Astrocyte (in vitro differentiated cells and primary cell): ENCODE measurements around the gene SLC39A9. TPM values are rescaled to one million over a fixed set of nuclear protein-coding genes. Genes with fewer than 3 reads are reported as not detected.

ENCODE experiments used
- DNase-seq: peaks from one replicate; pipeline ENCODE4 v3.0.0-alpha.2; 2010; ENCODE audit warnings: low read depth
- FAIRE-seq: peaks from 2 replicates; lab custom pipeline; 2011; peaks lifted over from hg19 to GRCh38; lab: Jason Lieb, UNC
- H2AFZ ChIP-seq: 2 replicates; pipeline ENCODE4 v1.6.0; 2012; ENCODE audit warnings: low read depth, low read length, inconsistent platforms
- H3K27ac ChIP-seq: 2 replicates; pipeline ENCODE4 v1.5.1; 2011; ENCODE audit warnings: low read depth, low read length, inconsistent platforms
- H3K27me3 ChIP-seq: 2 replicates; pipeline ENCODE4 v1.6.0; 2011; ENCODE audit warnings: low read length, inconsistent platforms; ENCODE audit not compliant: insufficient read depth
- H3K36me3 ChIP-seq: 2 replicates; pipeline ENCODE4 v1.5.1; 2011; ENCODE audit warnings: low read length, inconsistent platforms; ENCODE audit not compliant: insufficient read depth
- H3K4me1 ChIP-seq: 2 replicates; pipeline ENCODE4 v1.5.1; 2011; ENCODE audit warnings: low read length, inconsistent platforms; ENCODE audit not compliant: insufficient read depth
- H3K4me2 ChIP-seq: 2 replicates; pipeline ENCODE4 v1.6.0; 2012; ENCODE audit warnings: low read length, inconsistent platforms
- H3K4me3 ChIP-seq: 2 replicates; pipeline ENCODE4 v1.5.1; 2011; ENCODE audit warnings: low read depth, mild to moderate bottlenecking, low read length, inconsistent platforms; ENCODE audit not compliant: insufficient read depth
- H3K79me2 ChIP-seq: 2 replicates; pipeline ENCODE4 v1.6.0; 2012; ENCODE audit warnings: mild to moderate bottlenecking, low read length, inconsistent platforms; ENCODE audit not compliant: insufficient read depth
- H3K9ac ChIP-seq: 2 replicates; pipeline ENCODE4 v1.6.0; 2012; ENCODE audit warnings: mild to moderate bottlenecking, low read length, inconsistent platforms
- H3K9me3 ChIP-seq: 2 replicates; pipeline ENCODE4 v1.5.1; 2012; ENCODE audit warnings: low read depth, mild to moderate bottlenecking, low read length, inconsistent platforms; ENCODE audit not compliant: insufficient read depth
- H4K20me1 ChIP-seq: 2 replicates; pipeline ENCODE4 v1.6.0; 2012; ENCODE audit warnings: low read length, inconsistent platforms; ENCODE audit not compliant: insufficient read depth
- H3K27ac Mint-ChIP-seq: one replicate; pipeline ENCODE4 v1.8.0; 2021; ENCODE audit warnings: mild to moderate bottlenecking, mixed read lengths; ENCODE audit not compliant: unreplicated experiment
- H3K27me3 Mint-ChIP-seq: one replicate; pipeline ENCODE4 v1.8.0; 2021; ENCODE audit warnings: low read depth, mixed read lengths; ENCODE audit not compliant: unreplicated experiment
- H3K36me3 Mint-ChIP-seq: one replicate; pipeline ENCODE4 v1.8.0; 2021; ENCODE audit warnings: low read depth, mixed read lengths; ENCODE audit not compliant: unreplicated experiment
- H3K4me1 Mint-ChIP-seq: one replicate; pipeline ENCODE4 v1.8.0; 2021; ENCODE audit warnings: low read depth, mixed read lengths; ENCODE audit not compliant: unreplicated experiment
- H3K4me3 Mint-ChIP-seq: one replicate; pipeline ENCODE4 v1.8.0; 2021; ENCODE audit warnings: mild to moderate bottlenecking, moderate library complexity, mixed read lengths; ENCODE audit not compliant: unreplicated experiment
- H3K9me3 Mint-ChIP-seq: one replicate; pipeline ENCODE4 v1.8.0; 2021; ENCODE audit warnings: mild to moderate bottlenecking, mixed read lengths; ENCODE audit not compliant: unreplicated experiment
- EZH2 ChIP-seq: IDR thresholded peaks from 2 replicates; pipeline ENCODE4 v1.6.1; 2012; ENCODE audit warnings: mild to moderate bottlenecking, low read length, inconsistent platforms; ENCODE audit not compliant: insufficient read depth
- total RNA-seq: library from RNA; stranded (reverse); gene quantifications from 2 replicates; pipeline ENCODE4 v1.2.1, GENCODE V29; 2021
- TF ChIP-seq, protein P1 (sequence below): IDR thresholded peaks from 2 replicates; pipeline ENCODE4 v1.5.1; 2011; ENCODE audit warnings: low read depth, mild to moderate bottlenecking, inconsistent platforms, low read length, moderate library complexity; ENCODE audit not compliant: insufficient read depth

Gene SLC39A9
- total RNA-seq, 1 donor from 2014 or later, result 69.5 TPM

DNA sequence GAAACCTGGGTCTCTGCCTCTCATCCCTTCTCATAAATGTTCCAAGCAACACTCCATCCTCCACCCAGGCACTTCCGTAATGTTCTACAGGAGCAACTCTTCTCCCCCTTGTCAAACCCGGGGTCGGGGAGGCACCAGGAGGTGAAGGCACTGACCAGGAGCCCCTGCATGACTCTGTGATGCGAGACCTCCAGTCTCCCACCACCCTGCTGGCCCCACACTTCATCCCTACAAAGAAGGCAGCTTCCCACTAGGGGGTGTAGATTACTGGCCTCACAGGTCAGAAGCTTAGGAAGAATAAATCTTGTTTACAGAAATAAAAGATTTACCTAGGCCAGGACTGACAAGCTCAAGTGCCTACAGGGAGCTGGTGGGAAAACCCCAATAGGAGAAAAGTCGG lies 47.6 kb upstream of the SLC39A9 start:
- FAIRE-seq (no peak), DNase-seq (no peak)
- peaks cover 8% of the 10 kb centered on the region for H3K4me1 Mint-ChIP-seq

DNA sequence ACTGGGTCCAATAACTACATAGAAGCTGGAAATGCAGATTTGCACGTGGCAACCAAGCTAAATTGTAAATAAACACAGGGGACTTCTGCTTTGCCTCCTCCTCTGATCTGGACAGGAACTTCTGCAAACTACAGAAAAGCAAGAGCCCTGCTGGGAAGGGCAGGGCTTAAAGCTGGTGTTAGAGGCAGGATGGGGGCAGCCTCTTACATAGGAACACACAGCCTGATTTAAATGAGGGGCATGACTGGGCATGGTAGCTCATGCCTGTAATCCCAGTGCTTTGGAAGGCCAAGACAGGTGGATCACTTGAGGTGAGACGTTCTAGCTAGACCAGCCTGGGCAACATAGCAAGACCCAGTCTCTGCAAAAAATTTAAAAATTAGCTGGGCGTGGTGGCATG lies 47.1 kb upstream of the SLC39A9 start:
- FAIRE-seq, result no peak
- Mint-ChIP-seq H3K27me3 (peaks cover 45% of the 10 kb centered on the region), H3K4me3 (no peak overlapping the region), H3K36me3 (no peaks in the 10 kb centered on the region), H3K9me3 (peaks cover 4% of the 10 kb centered on the region), H3K27ac (no peak overlapping the region), H3K4me1 (peaks cover 11% of the 10 kb centered on the region)
- Histone ChIP-seq H3K79me2 (no peaks in the 10 kb centered on the region), H3K4me3 (no peak overlapping the region), H3K4me1 (peaks cover 7% of the 10 kb centered on the region), H3K9me3 (no peaks in the 10 kb centered on the region), H3K9ac (no peak overlapping the region), H3K27ac (no peak overlapping the region), H3K36me3 (no peaks in the 10 kb centered on the region), H3K27me3 (no peaks in the 10 kb centered on the region), H2AFZ (no peak overlapping the region), H3K4me2 (no peak overlapping the region), H4K20me1 (no peaks in the 10 kb centered on the region)
- no peak for DNase-seq
- no peak for TF ChIP-seq EZH2
- TF ChIP-seq, protein P1, sequence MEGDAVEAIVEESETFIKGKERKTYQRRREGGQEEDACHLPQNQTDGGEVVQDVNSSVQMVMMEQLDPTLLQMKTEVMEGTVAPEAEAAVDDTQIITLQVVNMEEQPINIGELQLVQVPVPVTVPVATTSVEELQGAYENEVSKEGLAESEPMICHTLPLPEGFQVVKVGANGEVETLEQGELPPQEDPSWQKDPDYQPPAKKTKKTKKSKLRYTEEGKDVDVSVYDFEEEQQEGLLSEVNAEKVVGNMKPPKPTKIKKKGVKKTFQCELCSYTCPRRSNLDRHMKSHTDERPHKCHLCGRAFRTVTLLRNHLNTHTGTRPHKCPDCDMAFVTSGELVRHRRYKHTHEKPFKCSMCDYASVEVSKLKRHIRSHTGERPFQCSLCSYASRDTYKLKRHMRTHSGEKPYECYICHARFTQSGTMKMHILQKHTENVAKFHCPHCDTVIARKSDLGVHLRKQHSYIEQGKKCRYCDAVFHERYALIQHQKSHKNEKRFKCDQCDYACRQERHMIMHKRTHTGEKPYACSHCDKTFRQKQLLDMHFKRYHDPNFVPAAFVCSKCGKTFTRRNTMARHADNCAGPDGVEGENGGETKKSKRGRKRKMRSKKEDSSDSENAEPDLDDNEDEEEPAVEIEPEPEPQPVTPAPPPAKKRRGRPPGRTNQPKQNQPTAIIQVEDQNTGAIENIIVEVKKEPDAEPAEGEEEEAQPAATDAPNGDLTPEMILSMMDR, result no peak

More for the DNA sequence above, 47.6 kb upstream of the SLC39A9 start:
- Mint-ChIP-seq H3K27ac (no peak overlapping the region), H3K36me3 (no peaks in the 10 kb centered on the region), H3K4me3 (no peak overlapping the region), H3K9me3 (peaks cover 4% of the 10 kb centered on the region), H3K27me3 (peaks cover 45% of the 10 kb centered on the region)
- no peak overlapping the region for H3K9ac ChIP-seq
- H3K9me3 ChIP-seq, result no peaks in the 10 kb centered on the region
- H4K20me1 ChIP-seq, result no peaks in the 10 kb centered on the region
- TF ChIP-seq, protein P1, result no peak
- TF ChIP-seq EZH2, result no peak
- peaks cover 4% of the 10 kb centered on the region for H3K4me1 ChIP-seq
- no peaks in the 10 kb centered on the region for H3K36me3 ChIP-seq
- no peaks in the 10 kb centered on the region for H3K79me2 ChIP-seq
- no peak overlapping the region for H3K4me3 ChIP-seq
- H3K27me3 ChIP-seq, result no peaks in the 10 kb centered on the region
- no peak overlapping the region for H3K27ac ChIP-seq
- H2AFZ ChIP-seq, result no peak overlapping the region
- no peak overlapping the region for H3K4me2 ChIP-seq

DNA sequence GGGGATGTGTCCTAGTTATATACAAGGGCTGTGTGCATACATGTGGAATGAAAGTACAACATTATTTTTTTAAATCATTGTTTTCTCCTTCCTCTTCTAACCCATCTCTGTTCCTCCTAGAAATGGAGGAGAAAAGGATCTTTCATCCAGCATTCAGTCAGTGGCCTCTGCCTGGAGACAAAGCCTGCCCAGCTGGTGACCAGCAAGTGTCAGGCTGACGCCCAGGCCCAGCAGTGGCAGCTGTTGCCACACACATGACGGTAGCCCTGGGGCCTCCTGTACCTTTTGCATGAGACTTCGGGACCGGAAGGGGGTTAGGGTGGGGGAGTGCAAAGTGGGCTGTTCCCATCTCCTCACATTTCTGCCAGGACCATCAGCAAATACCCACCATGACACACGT lies 46.6 kb upstream of the SLC39A9 start:
- H3K27ac Mint-ChIP-seq, result no peak overlapping the region
- Histone ChIP-seq H3K9me3 (no peaks in the 10 kb centered on the region), H3K4me2 (no peak overlapping the region), H3K27me3 (no peaks in the 10 kb centered on the region), H3K9ac (no peak overlapping the region), H3K4me3 (no peak overlapping the region), H4K20me1 (no peaks in the 10 kb centered on the region), H2AFZ (no peak overlapping the region), H3K4me1 (peaks cover 7% of the 10 kb centered on the region), H3K79me2 (no peaks in the 10 kb centered on the region), H3K27ac (no peak overlapping the region), H3K36me3 (no peaks in the 10 kb centered on the region)
- TF ChIP-seq, protein P1, result no peak
- TF ChIP-seq EZH2, result no peak
- no peak for DNase-seq
- peaks cover 4% of the 10 kb centered on the region for H3K9me3 Mint-ChIP-seq
- no peak for FAIRE-seq
- H3K4me3 Mint-ChIP-seq, result no peak overlapping the region
- peaks cover 45% of the 10 kb centered on the region for H3K27me3 Mint-ChIP-seq
- no peaks in the 10 kb centered on the region for H3K36me3 Mint-ChIP-seq
- H3K4me1 Mint-ChIP-seq, result peaks cover 11% of the 10 kb centered on the region
